SKM-1 (cell line): Measurements from ENCODE around the gene TSC22D4.
"Not testable (repeated sequence)": the region's sequence is repeated elsewhere in the genome, so short reads cannot be mapped to it uniquely, and the experiment has no call there.

Experiments
- DNase-seq: peaks from one replicate; lab custom pipeline; 2025; ENCODE audit not compliant: unreplicated experiment; lab: John Stamatoyannopoulos, UW

The TSC22D4 gene

GRCh38 chr7:100478958-100479660, at the start of gene TSC22D4:
Gene TSC22D4, minus strand, starts transcription at chr7:100479214. Its CDS starts 1,176 bp downstream, at chr7:100478038.
- DNase-seq = peak; percentile 94

- not testable (repeated sequence) for DNase-seq
Observed at GRCh38 chr7:100528108-100528866, 49.3 kb upstream of the TSC22D4 start.

DNA sequence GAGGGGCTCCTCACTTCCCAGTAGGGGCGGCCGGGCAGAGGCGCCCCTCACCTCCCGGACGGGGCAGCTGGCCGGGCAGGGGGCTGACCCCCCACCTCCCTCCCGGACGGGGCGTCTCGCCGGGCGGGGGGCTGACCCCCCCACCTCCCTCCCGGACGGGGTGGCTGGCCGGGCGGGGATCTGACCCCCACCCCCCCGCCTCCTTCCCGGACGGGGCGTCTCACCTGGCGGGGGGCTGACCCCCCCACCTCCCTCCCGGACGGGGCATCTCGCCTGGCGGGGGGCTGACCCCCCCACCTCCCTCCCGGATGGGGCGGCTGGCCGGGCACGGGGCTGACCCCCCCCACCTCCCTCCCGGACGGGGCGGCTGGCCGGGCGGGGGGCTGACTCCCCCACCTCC, 44.2 kb upstream of the TSC22D4 start:
- DNase-seq = not testable (repeated sequence)

DNA sequence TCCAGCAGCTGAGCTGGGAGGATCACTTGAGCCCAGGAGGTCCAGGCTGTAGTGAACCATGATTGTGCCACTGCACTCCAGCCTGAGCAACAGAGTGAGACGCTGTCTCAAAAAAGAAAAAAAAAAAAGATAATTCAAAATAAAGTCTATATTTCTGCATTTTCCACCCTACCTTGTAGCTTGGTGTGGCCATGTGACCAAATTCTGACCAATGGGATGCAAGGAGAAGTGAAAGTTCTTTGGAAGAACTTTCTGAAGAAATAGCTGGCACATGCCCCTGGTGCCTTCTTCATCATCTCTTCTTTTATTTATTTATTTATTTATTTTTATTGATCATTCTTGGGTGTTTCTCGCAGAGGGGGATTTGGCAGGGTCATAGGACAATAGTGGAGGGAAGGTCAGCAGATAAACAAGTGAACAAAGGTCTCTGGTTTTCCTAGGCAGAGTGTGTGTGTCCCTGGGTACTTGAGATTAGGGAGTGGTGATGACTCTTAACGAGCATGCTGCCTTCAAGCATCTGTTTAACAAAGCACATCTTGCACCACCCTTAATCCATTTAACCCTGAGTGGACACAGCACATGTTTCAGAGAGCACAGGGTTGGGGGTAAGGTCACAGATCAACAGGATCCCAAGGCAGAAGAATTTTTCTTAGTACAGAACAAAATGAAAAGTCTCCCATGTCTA, 43.0 kb upstream of the TSC22D4 start:
- DNase-seq = not testable (repeated sequence)

GRCh38 chr7:100521076-100521475, 42.1 kb upstream of the TSC22D4 start:
- DNase-seq = no peak

DNA sequence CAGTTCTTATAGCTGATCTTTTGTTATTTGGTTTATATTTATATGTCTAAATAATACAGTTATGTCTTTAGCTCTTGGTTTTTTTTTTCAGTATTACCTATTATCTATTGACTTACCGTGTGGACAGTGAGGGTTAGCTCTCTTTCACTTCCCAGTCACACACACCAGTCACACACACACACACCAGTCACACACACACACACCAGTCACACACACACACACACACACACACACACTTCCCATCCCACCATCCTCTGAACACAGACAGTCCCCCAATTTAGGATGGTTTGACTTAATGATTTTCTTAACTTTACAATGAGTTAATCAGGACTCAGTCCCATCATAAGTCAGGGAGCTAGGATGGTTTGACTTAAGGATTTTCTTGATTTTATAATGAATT, 41.1 kb upstream of the TSC22D4 start:
- DNase-seq = no peak

DNA sequence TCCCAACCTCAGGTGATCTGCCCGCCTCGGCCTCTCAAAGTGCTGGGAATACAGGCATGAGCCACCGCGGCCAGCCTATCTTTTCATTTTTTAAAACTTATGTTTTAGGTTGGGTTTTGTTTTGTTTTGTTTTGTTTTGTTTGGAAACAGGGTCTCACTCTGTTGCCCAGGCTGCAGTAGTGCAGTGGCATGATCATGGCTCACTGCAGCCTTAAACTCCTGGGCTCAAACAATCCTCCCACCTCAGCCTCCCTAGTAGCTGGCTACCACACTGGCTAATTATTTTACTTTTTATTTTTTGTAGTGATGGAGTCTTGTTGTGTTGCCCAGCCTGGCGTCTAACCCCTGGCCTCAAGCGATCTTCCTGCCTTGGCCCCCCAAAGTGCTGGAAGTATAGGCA, 40.6 kb upstream of the TSC22D4 start:
- DNase-seq = no peak

- DNase-seq = no peak
Observed at GRCh38 chr7:100517305-100517704, 38.3 kb upstream of the TSC22D4 start.

GRCh38 chr7:100516135-100516812, 37.3 kb upstream of the TSC22D4 start:
- no peak for DNase-seq

GRCh38 chr7:100515072-100515532, 36.1 kb upstream of the TSC22D4 start:
- DNase-seq = no peak

DNA sequence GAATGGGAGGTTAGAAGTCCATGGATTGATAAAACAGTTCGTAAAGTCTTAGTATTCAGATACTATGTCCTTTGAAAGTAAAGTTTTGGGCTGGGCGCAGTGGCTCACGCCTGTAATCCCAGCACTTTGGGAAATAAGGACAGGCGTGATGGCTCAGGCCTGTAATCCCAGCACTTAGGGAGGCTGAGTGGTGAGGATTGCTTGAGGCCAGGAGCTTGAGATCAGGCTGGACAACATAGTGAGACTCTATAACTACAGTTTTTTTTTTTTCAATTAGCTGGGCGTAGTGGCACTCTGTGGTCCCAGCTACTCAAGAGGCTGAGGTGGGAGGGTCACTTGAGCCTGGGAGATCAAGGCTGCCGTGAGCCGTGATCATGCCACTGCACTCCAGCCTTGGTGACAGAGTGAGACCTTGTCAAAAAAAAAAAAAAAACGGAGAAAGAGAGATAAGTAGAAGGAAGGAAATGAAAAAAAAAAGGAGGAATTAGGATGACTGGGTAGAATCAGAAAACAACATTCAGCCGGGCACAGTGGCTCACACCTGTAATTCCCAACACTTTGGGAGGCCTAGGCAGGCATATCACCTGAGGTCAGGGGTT, 34.3 kb upstream of the TSC22D4 start:
- no peak for DNase-seq

DNA sequence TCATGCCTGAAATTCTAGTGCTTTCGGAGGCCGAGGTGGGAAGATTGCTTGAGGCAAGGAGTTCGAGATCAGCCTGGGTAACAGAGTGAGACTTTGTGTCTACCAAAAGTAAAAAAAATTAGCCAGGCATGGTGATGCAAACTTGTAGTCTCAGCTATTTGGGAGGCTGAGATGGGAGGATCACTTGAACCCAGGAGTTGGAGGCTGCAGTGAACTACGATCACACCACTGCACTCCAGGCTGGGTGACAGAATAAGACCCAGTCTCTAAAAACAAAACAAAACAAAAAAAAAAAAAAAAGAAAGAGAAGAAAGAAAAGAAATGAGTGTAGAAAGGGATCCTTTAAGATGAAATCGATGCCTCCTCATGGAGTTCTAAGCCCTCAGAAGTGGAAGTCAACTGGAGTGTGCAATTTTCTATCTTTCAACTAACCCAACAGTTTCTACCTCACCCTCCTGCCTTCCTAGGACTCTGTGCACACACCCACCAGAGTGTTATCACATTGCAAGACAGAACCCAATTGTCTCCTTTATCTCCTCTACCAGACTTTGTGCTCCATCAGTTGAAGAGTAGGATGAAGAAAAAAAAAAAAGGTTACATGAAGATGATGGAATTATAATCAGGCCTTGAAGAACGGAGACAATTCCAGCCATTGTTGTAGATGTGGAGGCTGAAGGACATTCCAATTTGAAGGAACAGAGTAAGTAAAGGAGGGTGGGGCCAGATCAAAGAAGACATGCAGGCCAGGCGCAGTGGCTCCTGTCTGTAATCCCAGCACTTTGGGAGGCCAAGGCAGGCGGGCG, 31.6 kb upstream of the TSC22D4 start:
- no peak for DNase-seq

DNA sequence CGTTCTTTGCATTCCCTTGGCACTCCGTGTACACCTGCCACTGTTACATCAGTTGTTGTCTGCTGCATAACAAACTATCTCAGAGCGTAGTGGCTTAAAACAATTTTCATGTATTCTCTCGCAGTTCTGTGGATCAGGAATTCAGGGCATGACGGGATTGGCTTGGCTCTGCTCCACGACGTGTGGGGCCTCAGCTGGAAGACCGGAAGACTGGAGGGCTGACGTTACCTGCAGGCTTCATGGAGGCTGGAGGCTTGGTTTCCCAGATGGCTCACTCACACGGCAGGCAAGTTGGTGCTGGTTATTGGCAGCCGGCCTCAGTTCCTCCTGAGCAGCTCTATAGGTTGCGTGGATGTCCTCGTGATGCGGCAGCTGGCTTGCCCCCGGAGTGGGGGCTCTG, 30.2 kb upstream of the TSC22D4 start:
- no peak for DNase-seq

DNA sequence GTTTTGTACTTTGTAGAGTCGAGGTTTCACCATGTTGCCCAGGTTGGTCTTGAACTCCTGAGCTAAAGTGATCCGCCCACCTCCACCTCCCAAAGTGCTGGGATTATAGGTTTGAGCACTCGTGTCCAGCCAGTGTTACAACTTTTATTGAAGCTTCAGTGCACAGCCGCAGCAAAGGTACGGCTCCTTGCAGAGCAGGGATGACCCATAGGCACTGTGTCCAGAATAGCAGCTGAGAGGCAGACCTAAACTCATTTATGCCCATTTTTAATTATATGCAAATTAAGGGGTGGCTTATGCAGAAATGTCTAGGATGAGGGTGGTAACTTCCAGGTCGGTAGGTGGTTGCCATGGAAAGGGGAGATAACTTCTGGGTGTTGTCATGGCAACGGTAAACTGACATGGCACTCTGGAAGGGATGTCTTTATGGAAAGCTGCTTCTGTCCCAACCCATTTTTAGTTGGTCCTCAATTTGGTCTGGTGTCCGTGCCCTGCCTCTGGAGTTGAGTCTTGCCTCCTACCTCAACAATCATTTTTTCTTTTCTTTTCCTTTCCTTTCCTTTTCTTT, 27.4 kb upstream of the TSC22D4 start:
- no peak for DNase-seq

- no peak for DNase-seq
Observed at GRCh38 chr7:100504887-100505611, 26.0 kb upstream of the TSC22D4 start.

GRCh38 chr7:100504031-100504430, 25.0 kb upstream of the TSC22D4 start:
- not testable (repeated sequence) for DNase-seq

GRCh38 chr7:100500743-100501142, 21.7 kb upstream of the TSC22D4 start:
- DNase-seq = not testable (repeated sequence)

DNA sequence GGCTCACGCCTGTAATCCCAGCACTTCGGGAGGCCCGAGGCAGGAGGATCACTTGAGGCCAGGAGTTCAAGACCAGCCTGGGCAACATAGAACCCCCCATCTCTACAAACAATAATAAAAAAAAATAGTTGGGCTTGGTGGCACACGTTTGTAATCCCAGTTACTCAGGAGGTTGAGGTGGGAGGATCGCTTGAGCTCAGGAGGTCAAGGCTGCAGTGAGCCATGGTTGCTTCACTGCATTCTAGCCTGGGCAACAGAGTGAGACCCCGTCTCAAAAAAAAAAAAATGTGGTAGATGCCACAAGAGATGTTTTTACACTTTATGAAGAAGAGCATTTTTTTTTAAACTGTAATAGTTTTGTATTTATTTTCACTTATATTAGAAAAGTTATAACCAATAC, 17.5 kb upstream of the TSC22D4 start:
- no peak for DNase-seq
